Daoy (cell line): ENCODE results near the gene FRAS1. TPM values are rescaled to one million over a fixed set of nuclear protein-coding genes. Genes with fewer than 3 reads are reported as not detected.
"Not testable (repeated sequence)": the region's sequence is repeated elsewhere in the genome, so short reads cannot be mapped to it uniquely, and the experiment has no call there.

Experiments
- DNase-seq: peaks from one replicate; pipeline ENCODE4 v3.0.0-alpha.2; 2015; ENCODE audit warnings: low read depth
- total RNA-seq: library from RNA; depleted of rRNA; stranded (reverse); fragments of >200 nt; shearing (Covaris generic); gene quantifications from 2 replicates; pipeline ENCODE4 v1.2.3, GENCODE V29; 2014

The FRAS1 gene
- total RNA-seq, 1 experiment from 2014 or later = 1.9 TPM

GRCh38 chr4:78325271-78326157, 268.4 kb downstream of the FRAS1 start:
- no peak for DNase-seq

GRCh38 chr4:78328591-78328990, 271.5 kb downstream of the FRAS1 start:
- DNase-seq = not testable (repeated sequence)

- DNase-seq = no peak
Measured at GRCh38 chr4:78331186-78331585, 274.1 kb downstream of the FRAS1 start.

- no peak for DNase-seq
Measured at GRCh38 chr4:78331965-78332364, 274.8 kb downstream of the FRAS1 start.

- no peak for DNase-seq
Measured at GRCh38 chr4:78332976-78333375, 275.9 kb downstream of the FRAS1 start.

GRCh38 chr4:78336093-78336943, 279.2 kb downstream of the FRAS1 start:
- no peak for DNase-seq

GRCh38 chr4:78337244-78338020, 280.3 kb downstream of the FRAS1 start:
- DNase-seq = no peak

- no peak for DNase-seq
Measured at GRCh38 chr4:78342125-78342524, 285.0 kb downstream of the FRAS1 start.

- no peak for DNase-seq
Measured at GRCh38 chr4:78343682-78344081, 286.6 kb downstream of the FRAS1 start.

GRCh38 chr4:78345237-78345636, 288.1 kb downstream of the FRAS1 start:
- DNase-seq = no peak

GRCh38 chr4:78346222-78346621, 289.1 kb downstream of the FRAS1 start:
- no peak for DNase-seq

GRCh38 chr4:78347527-78347926, 290.4 kb downstream of the FRAS1 start:
- no peak for DNase-seq

GRCh38 chr4:78353921-78354320, 296.8 kb downstream of the FRAS1 start:
- no peak for DNase-seq

GRCh38 chr4:78354782-78355181, 297.7 kb downstream of the FRAS1 start:
- DNase-seq = no peak

GRCh38 chr4:78355306-78355705, 298.2 kb downstream of the FRAS1 start:
- DNase-seq = no peak

- no peak for DNase-seq
Measured at GRCh38 chr4:78356251-78356786, 299.2 kb downstream of the FRAS1 start.

- DNase-seq = no peak
Measured at GRCh38 chr4:78357122-78357521, 300.0 kb downstream of the FRAS1 start.

GRCh38 chr4:78360466-78360865, 303.3 kb downstream of the FRAS1 start:
- DNase-seq = no peak

GRCh38 chr4:78361621-78362120, 304.5 kb downstream of the FRAS1 start:
- no peak for DNase-seq

GRCh38 chr4:78362310-78362709, 305.2 kb downstream of the FRAS1 start:
- DNase-seq = no peak

GRCh38 chr4:78363031-78363570, 306.0 kb downstream of the FRAS1 start:
- no peak for DNase-seq
